Fibroblast of skin of back (primary cell): Measurements from ENCODE around the gene NRXN3.

Source experiments
- DNase-seq: peaks from one replicate; pipeline ENCODE4 v3.0.0-alpha.2; 2013

The NRXN3 gene

GRCh38 chr14:79253576-79253975 is 1083.4 kb downstream of the NRXN3 start:
- no peak for DNase-seq

GRCh38 chr14:79254069-79254775 is 1084.0 kb downstream of the NRXN3 start:
- peak; percentile 80 for DNase-seq

GRCh38 chr14:79256380-79256779 is 1086.2 kb downstream of the NRXN3 start:
- DNase-seq, result no peak

GRCh38 chr14:79260406-79260805 is 1090.2 kb downstream of the NRXN3 start:
- no peak for DNase-seq

- peak; percentile 55 for DNase-seq
These were observed 1095.3 kb downstream of the NRXN3 start for GRCh38 chr14:79265366-79265946.

- DNase-seq, result no peak
These were observed 1100.2 kb downstream of the NRXN3 start for GRCh38 chr14:79270361-79270760.

GRCh38 chr14:79271122-79271521 is 1100.9 kb downstream of the NRXN3 start:
- DNase-seq, result no peak

- DNase-seq, result no peak
These were observed 1104.6 kb downstream of the NRXN3 start for GRCh38 chr14:79274641-79275291.

GRCh38 chr14:79275292-79275655 is 1105.1 kb downstream of the NRXN3 start:
- no peak for DNase-seq

- DNase-seq, result no peak
These were observed 1108.2 kb downstream of the NRXN3 start for GRCh38 chr14:79278286-79278797.

GRCh38 chr14:79278798-79279644 is 1108.8 kb downstream of the NRXN3 start:
- DNase-seq, result peak; percentile 87

GRCh38 chr14:79279645-79280597 is 1109.7 kb downstream of the NRXN3 start:
- peak; percentile 9 for DNase-seq

- no peak for DNase-seq
These were observed 1111.3 kb downstream of the NRXN3 start for GRCh38 chr14:79281244-79282152.

- DNase-seq, result no peak
These were observed 1114.4 kb downstream of the NRXN3 start for GRCh38 chr14:79284621-79285020.

- DNase-seq, result no peak
These were observed 1115.1 kb downstream of the NRXN3 start for GRCh38 chr14:79285263-79285662.

GRCh38 chr14:79287976-79288375 is 1117.8 kb downstream of the NRXN3 start:
- DNase-seq, result no peak

- DNase-seq, result no peak
These were observed 1123.5 kb downstream of the NRXN3 start for GRCh38 chr14:79293482-79294177.

GRCh38 chr14:79294499-79294898 is 1124.3 kb downstream of the NRXN3 start:
- peak; percentile 69 for DNase-seq

GRCh38 chr14:79295385-79295784 is 1125.2 kb downstream of the NRXN3 start:
- DNase-seq, result no peak

- no peak for DNase-seq
These were observed 1128.2 kb downstream of the NRXN3 start for GRCh38 chr14:79298373-79298772.
